Endometrium (tissue), 2 donors: ENCODE measurements around the gene HDDC3.
"Not testable (repeated sequence)": the region's sequence is repeated elsewhere in the genome, so short reads cannot be mapped to it uniquely, and the experiment has no call there.

Source experiments
- FAIRE-seq: peaks from 2 replicates; lab custom pipeline; 2012; peaks lifted over from hg19 to GRCh38; lab: Jason Lieb, UNC
- donor health status: control.
- donor health status: control.

The HDDC3 gene

DNA sequence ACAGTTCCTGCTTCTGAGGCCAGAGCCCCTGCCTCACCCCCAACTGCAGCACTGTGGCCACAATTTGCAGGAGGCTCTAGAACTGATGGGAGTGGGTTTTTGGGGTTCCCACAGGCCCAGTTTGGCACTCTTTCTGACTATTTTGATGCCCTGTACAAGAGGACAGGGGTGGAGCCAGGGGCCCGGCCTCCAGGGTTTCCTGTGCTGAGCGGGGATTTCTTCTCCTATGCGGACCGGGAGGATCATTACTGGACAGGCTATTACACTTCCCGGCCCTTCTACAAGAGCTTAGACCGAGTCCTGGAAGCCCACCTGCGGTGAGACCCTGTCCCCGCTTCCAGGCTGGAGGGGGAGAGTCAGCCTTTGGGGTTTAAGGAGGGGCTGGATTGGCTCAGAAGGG lies 22.4 kb downstream of the HDDC3 start:
- FAIRE-seq: no peak

DNA sequence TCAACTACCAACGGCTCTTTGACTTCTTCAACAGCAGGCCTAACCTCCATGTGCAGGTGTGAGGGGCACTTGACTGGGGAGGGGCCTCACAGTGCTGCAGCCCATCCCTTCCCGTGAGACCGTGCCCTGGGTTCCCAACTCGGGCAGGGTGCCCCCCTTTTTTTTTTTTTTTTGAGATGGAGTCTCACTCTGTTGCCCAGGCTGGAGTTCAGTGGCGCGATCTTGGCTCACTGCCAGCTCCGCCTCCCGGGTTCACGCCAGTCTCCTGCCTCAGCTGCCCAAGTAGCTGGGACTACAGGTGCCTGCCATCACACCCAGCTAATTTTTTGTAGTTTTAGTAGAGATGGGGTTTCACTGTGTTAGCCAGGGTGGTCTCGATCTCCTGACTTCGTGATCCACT lies 22.9 kb downstream of the HDDC3 start:
- not testable (repeated sequence) for FAIRE-seq

DNA sequence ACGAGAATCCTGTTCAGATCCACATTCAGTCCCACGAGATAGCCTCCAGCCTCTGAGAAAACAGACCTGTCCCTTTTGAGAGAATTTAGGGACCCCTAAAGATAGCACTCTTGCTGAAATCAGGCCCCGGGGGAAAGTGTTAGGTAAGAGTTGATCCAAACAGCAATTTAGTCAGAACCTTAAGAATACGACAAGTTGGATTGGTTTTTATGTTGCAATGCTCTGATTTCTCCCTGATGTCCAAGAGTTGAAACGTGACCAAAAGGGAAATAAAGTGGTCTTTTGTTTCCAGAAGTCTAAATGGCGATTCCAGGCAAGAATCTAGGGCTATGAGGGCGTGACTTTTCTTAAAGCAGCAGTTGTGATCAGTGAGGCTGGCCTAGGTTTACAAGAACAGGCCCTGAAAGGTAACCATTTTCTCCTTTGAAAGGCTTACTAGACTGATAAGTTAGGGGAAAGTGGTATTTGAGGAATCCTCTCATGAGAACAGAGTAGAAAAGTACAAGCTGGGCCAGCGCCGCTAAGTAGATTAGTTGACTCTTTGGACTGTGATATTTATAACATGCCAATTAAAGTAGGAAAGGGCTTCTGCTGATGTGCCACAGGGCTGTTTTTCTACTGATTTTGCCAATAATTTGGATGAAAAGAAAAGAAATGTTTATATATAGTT lies 24.4 kb downstream of the HDDC3 start:
- no peak for FAIRE-seq

DNA sequence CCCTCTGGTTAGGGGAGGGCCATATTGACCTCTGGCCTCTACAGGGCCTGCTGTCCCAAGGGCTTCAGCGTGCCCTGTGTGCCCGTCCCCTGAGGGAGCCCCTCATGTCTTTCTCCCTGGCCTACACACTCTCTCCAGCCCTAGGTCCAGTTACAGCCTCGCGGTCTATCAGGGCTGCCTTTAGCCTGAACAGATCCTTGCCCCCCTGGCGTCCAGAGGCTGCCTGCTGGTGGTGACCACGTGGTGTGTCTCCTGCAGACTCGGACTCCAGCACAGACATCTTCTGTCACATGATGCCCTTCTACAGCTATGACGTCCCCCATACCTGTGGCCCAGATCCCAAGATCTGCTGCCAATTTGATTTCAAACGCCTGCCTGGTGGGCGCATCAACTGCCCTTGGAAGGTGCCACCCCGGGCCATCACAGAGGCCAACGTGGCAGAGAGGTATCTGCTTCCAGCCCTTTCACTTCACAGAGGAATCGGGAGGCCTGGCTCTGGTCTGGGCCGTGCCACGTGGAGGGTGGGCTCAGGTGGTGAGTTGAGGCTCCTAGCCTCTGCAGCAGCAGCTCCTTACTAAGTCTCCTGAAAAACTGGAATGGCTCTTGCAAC lies 25.2 kb downstream of the HDDC3 start:
- no peak for FAIRE-seq

DNA sequence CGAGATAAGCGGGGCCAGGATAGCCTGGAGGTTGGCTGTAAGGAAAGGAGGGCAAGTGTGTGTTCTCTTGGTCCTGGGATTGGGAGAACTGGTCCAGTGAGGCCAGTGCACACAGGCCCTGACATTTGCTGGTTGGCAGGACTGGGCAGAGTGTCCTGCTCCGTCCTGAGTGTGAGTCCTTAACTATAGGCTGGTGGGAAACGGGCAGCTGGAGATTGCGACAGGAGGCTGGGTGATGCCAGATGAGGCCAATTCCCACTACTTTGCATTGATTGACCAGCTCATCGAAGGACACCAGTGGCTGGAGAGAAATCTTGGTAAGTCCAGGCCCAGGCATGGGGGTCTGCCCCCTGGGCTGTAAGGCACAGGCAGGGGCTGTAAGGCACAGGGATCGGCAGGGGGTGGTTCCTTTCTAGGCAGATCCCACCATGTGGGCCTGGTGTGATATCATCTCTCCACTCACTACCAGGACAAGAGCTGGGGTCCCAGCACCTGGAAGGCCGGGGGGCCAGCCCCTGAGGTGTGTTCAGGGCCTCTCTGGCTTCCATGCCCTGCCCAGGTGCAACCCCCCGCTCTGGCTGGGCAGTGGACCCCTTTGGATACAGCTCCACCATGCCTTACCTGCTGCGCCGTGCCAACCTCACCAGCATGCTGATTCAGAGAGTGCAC lies 26.0 kb downstream of the HDDC3 start:
- no peak for FAIRE-seq

DNA sequence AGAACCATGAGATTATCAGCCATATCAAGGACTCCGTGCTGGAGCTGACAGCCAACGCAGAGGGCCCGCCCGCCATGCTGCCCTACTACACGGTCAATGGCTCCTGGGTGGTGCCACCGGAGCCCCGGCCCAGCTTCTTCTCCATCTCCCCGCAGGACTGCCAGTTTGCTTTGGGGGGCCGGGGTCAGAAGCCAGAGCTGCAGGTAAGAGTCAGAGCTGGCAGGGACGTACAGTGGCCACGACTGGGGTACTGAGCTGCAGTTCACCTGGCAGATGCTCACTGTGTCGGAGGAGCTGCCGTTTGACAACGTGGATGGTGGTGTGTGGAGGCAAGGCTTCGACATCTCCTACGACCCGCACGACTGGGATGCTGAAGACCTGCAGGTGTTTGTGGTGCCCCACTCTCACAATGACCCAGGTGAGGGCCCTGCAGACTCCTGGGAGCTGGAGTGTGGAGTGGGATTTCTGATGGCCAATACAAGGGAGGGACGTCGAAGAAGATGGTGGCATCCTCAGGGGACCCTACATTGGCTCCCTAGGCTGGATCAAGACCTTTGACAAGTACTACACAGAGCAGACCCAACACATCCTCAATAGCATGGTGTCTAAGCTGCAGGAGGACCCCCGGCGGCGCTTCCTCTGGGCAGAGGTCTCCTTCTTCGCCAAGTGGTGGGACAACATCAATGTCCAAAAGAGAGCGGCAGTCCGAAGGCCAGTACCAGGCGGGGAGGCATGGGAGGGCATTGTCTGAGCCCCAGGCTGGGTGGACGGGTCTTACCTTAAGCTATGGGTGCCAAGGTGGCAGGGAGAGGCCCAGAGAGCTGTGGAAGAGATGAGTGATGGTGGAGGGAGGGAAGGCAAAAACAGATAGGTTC lies 26.8 kb downstream of the HDDC3 start:
- FAIRE-seq: no peak

DNA sequence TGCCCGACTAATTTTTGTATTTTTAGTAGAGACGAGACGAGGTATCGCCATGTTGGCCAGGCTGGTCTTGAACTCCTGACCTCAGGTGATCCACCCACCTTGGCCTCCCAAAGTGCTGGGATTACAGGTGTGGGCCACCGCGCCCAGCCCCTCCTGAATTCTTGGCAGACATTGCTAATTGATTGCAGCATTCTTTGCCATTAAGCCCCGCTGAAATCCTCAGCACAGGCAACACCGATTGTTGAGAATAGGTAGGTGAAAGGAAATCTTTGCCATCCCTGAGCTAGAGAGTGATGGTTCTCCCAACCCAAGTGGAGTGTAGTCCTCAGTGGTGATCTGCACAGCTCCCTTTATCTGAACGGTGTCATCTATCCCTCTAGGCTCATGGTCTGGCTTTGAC lies 27.6 kb downstream of the HDDC3 start:
- no peak for FAIRE-seq

DNA sequence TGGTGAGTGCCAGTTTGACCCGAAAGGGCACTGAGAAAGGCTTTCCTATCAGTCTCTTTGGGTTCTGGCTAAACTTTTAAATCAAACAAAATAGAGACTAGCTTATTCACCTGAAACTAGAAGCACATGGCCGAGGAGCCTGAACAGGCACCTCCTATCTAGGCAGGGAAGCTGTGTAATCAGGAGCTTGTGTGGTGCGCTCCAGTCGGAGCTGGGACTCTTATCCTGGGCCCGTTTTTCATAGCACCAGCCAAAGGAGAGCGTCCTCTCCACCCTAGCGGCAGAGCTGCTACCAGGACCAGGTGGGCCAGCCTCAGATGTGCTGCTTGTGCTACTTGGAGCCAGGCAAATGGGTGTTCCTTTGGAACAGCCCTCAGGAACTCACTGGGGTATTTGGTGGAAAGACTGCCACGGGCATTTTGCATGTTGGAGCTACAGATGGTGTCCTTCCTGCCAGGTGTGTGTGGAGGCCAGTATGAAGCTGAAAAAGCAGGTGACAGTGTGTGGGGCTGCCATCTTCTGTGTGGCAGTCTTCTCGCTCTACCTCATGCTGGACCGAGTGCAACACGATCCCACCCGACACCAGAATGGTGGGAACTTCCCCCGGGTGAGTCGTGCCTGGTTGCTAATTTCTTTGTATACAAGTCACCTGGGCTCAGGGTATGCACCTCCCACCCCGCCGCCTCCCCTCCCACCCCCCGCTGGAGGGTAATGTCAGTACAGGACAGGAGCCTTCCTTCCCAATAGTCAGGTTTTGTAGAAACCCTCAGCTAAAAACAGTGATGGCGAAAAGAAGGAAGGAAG lies 28.4 kb downstream of the HDDC3 start:
- no peak for FAIRE-seq

DNA sequence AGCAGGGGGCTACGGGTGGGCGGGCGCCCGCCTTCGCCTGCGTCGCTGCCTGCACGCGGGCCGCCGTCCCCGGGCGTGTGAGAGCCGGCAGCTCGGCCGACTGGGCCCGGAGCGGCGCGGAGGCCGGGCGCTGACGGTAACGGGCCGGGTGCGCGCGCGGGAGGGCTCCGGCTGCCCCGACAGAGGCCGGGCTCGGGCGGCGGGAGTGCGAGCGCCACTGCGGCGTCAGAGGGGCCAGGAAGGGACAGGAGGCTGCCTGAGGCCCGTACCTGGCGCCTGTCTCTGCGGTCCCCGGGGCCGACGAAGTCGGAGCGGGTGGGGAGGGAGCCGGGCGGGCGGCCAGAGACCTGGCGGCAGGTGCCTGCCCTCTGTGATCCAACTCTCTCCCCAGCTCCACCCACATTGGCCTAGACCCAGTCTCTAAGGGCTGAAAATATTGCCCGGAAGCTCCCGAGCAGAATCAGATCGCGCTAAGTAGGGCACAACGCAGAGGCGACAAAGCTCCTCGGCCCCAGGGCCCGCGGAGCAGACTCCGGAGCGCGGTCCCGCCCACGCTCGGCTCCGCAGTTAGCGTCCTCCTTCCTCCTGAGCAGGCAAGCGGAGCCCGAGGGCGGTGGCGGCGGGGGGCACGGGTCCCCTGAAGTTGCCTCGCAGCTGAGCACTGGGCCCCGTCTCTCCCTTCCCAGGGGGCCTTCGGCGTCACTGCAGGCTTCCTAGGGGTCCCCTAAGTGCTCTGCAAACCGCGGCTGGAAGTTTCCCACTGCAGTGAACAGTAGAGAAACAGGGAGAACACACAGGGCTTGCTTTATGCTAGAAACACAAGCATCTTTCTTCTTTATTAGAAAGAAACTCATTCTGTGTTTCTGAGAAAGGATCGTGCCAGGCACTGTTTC lies 29.3 kb downstream of the HDDC3 start, which contains the start of gene MAN2A2:
Gene MAN2A2, plus strand, starts transcription at position 463 of the 893 bp plus-strand sequence. CDS start 906 bp downstream, outside the sequence.
- no peak for FAIRE-seq

DNA sequence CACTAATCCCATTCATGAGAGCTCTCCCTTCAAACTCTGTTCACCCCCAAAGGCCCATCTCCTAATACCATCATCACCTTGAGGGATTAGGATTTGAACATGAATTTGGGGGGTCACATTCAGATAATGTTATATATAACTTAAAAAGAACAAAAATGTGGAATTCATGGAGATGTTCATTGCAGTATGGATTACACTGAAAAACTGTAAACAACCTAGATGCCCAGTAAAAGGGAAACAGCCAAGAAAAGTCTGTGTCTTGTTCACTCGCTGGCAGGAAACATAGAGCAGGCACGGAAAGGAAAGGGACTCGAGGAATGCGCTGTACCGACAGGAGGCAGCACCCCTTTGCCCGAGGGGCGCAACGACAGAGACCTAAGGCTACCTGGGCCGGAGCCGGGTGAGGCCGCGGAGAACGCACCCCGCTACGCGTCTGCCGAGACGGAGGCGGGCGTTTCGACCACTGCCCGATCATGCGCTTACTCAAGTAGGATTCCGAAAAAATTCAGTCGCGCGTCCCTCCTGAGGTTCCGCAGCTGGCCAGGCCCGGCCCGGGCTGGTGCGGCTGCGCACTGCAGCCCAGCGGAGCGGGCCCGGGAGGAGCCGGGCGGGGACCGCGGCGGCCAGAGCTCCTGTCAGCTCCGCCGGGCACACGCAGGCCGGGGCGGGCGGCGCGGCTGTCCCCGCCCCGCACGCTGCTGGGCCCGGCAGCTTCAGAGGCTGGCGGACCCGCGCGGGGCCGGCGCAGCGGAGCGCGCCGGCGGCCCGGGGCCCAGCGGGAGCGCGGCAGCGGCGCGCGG lies 30.1 kb downstream of the HDDC3 start:
- no peak for FAIRE-seq

DNA sequence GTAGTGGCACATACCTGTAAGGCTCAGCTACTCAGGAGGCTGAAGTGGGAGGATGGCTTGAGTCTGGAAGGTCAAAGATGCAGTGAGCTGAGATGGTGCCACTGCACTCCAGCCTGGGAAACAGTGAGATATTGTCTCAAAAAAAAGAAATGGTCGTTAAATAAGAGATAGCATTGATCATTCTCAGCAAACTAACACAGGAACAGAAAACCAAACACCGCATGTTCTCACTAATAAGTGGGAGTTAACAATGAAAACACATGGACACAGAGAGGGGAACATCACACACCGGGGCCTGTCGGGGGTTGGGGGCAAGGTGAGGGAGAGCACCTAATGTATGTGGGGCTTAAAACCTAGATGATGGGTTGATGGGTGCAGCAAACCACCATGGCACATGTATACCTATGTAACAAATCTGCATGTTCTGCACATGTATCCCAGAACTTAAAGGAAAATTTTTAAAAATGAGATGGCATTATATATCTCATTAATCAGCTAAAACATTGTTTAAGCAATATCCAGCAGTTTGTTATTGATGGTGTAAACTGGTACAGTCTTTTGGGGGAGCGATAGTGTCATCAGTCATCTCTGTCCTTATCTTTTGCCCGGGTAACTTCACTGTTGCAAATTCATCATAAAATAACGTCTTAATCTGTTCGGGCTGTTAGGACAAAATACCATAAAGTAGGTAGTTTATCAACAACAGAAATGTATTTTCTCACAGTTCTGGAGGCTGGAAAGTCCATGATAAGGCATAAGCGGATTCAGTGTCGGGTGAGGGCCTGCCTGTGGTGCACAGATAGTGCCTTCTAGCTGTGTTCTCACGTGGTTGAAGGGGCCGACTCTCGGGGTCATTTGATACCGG lies 30.9 kb downstream of the HDDC3 start:
- no peak for FAIRE-seq

DNA sequence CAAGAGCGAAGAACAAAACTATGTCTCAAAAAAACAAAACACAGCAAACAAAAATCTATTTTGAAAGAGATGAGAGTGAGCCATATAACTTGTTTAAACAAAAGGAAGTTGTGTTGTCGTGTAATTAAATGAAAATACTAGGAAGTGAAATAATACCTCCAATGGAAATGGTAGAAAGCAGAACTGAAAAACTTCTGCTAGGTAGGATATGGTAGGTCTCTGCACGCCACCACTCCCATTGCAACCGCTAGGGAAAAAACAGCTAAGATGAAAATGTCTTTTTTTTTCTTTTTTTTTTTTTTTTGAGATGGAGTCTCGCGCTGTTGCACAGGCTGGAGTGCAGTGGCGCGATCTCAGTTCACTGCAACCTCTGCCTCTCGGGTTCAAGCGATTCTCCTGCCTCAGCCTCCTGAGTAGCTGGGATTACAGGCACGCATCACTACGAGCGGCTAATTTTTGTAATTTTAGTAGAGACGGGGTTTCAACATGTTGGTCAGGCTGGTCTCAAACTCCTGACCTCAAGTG lies 35.2 kb downstream of the HDDC3 start:
- FAIRE-seq: not testable (repeated sequence)

DNA sequence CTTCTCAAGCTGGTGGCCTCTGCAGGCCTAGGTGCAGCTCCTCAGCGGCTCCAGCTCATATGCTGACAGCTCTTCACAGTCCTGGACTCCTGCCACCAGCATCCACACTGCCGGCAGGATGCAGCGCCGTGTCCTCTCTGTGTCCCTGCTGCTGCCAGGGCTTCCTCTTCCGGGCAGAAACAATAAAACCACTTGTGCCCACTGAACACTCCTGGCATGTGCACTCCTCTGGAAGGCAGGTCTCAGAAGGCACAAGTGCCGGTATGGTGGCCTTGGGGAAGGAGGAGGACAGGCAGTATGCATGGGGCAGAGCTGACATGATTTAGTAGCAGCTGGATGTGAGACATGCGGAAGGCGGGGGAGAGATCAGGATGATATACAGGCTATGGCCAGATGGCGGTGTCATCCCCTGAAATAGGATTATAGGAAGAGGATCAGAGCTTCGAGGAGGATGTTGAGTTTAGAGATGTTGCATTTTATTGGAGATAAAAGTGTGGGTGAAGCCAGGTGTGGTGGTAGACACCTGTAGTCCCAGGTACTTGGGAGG lies 36.7 kb downstream of the HDDC3 start:
- FAIRE-seq: no peak

DNA sequence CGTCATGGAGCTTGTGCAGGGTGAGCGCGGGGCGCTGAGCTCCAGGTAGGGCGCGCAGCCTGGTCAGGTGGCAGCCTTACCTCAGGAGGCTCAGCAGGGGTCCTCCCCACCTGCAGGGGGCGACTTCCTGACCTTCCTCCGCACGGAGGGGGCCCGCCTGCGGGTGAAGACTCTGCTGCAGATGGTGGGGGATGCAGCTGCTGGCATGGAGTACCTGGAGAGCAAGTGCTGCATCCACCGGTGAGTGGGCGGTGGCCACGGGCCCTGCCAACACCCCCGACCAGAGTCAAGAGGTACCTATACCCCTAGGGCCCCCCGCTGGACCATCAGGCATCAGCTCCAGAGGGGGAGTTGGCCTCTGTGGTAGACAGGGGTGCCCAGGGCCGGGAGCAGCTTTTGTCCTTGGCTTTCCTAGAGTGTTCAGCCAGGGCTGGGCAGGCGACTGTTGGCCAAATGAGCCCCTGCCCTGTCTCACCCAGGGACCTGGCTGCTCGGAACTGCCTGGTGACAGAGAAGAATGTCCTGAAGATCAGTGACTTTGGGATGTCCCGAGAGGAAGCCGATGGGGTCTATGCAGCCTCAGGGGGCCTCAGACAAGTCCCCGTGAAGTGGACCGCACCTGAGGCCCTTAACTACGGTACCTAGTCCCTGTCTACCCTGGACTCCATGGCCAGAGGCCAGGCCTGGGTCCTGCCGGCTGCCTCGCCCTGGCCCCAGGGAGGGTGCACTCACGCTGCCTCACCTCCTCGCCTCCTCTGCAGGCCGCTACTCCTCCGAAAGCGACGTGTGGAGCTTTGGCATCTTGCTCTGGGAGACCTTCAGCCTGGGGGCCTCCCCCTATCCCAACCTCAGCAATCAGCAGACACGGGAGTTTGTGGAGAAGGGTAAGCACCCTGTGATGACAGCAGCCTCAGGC lies 38.9 kb downstream of the HDDC3 start:
- no peak for FAIRE-seq

DNA sequence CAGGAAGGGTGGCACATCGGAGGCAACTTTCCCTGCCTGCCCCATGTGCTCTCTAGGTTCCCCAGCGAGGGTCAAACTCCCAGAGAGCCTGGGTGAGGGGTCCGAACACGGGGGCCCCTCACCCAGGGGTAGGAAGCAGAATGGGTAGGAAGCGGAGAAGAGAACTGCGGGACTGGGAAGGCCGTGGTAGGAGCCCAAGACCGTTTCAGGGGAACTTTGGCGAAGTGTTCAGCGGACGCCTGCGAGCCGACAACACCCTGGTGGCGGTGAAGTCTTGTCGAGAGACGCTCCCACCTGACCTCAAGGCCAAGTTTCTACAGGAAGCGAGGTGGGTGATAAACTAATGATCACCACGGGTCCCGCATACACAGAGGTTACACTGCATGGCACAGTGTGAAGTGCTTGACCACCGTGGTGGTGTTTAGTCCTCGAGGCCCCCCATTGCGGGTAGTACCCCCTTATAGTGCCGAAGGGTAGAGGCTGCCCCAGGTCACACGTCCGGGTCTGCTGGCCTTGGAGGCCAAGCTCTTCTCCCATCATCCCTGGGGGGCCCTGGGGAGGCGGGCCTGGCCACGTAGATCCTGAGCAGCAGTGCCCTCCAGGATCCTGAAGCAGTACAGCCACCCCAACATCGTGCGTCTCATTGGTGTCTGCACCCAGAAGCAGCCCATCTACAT lies 39.7 kb downstream of the HDDC3 start:
- FAIRE-seq: no peak

DNA sequence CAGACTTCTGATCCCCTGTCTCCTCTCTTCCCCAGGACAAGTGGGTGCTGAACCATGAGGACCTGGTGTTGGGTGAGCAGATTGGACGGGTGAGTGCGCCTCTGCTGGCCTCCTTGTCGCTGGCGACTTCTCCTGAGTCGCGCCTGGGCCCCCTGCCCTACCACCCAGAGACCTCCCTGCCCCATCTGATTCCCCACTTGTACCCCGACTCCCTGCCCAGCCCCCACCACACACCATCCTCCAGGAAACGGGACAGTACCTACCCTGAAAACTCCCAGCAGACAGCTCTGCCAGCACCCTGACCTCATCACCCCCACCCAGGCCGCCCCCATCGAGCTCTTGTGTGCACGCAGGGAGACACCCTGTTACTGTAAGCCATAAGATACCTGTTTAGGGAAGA lies 40.3 kb downstream of the HDDC3 start:
- FAIRE-seq: no peak
